Naive B cell (primary cell): ENCODE data around the gene MRTFB. TPM values are rescaled to one million over a fixed set of nuclear protein-coding genes. Genes with fewer than 3 reads are reported as not detected.
A peak's percentile ranks its signal among the peaks of the same experiment; 100 is the strongest.
"Not testable (repeated sequence)": the region's sequence is repeated elsewhere in the genome, so short reads cannot be mapped to it uniquely, and the experiment has no call there.

ENCODE experiments used
- ATAC-seq, 2 donors: fragments of 150-1000 bp; cut with Tn5 transposase; 2 replicates each; pipeline ENCODE4 v1.10.0; 2021; ENCODE audit warnings: low read depth in 2 of 2, mild to moderate bottlenecking in 2 of 2, moderate library complexity in 2 of 2
- DNase-seq: peaks from one replicate; pipeline ENCODE4 v3.0.0; 2022
- H3K27ac Mint-ChIP-seq, 6 donors: one replicate each; pipeline ENCODE4 v1.8.0; 2020 to 2022; ENCODE audit warnings: mild to moderate bottlenecking in 6 of 6, mixed read lengths in 6 of 6, moderate library complexity in 5 of 6, inconsistent platforms in 2 of 6
- H3K27me3 Mint-ChIP-seq, 3 donors: one replicate each; pipeline ENCODE4 v1.8.0; 2021 to 2022; ENCODE audit warnings: mixed read lengths in 3 of 3, mild to moderate bottlenecking in 1 of 3
- H3K36me3 Mint-ChIP-seq, 2 donors: one replicate each; pipeline ENCODE4 v1.8.0; 2020 to 2022; ENCODE audit warnings: mixed read lengths in 2 of 2, inconsistent platforms in 1 of 2, mild to moderate bottlenecking in 1 of 2
- H3K4me1 Mint-ChIP-seq, 3 donors: one replicate each; pipeline ENCODE4 v1.8.0; 2020 to 2022; ENCODE audit warnings: mixed read lengths in 3 of 3, inconsistent platforms in 1 of 3, mild to moderate bottlenecking in 1 of 3, moderate library complexity in 1 of 3
- H3K4me3 Mint-ChIP-seq, 8 donors: one replicate each; pipeline ENCODE4 v1.8.0; 2020 to 2022; ENCODE audit warnings: mild to moderate bottlenecking in 8 of 8, mixed read lengths in 8 of 8, moderate library complexity in 8 of 8, inconsistent platforms in 2 of 8
- H3K9me3 Mint-ChIP-seq, 7 donors: one replicate each; pipeline ENCODE4 v1.8.0; 2020 to 2022; ENCODE audit warnings: mixed read lengths in 7 of 7, mild to moderate bottlenecking in 5 of 7, inconsistent platforms in 2 of 7, moderate library complexity in 1 of 7
- polyA plus RNA-seq, 6 donors: library from polyadenylated mRNA; unstranded; fragments of 300-500 nt; fragmentation: Illumina TruSeq; gene quantifications; one replicate each; pipeline ENCODE4 v1.2.3, GENCODE V29; 2021; ENCODE audit warnings: low read depth in 6 of 6

MRTFB gene
- polyA plus RNA-seq, 6 donors from 2014 or later = 0.45 to 10.6 (median 8.2) TPM

DNA sequence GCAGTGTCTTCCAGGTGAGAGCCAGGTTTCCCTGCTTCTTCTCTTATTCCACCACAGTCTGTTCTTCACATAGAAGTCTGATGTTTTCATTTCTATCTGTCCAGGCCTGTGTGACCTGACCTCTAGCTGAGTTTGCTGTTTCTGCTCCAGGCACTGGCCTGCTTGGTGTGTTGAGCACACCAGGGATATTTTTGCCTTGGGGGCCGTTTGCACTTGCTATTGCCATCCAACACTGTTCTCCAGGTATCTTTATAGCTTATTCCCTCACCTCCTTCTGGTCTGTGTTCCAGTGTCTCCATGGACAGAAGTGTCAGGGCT lies 41.4 kb downstream of the MRTFB start:
- Mint-ChIP-seq H3K36me3 (no peaks in the 10 kb centered on the region), H3K27ac (no peak overlapping the region), H3K4me3 (no peak overlapping the region), H3K4me1 (peaks cover 8 to 24% (median 11%) of the 10 kb centered on the region in 3 donors), H3K9me3 (no peaks in the 10 kb centered on the region), H3K27me3 (no peaks in the 10 kb centered on the region)
- no peak for ATAC-seq
- DNase-seq = no peak

- Mint-ChIP-seq H3K9me3 (no peaks in the 10 kb centered on the region), H3K4me3 (no peak overlapping the region), H3K27ac (peak overlapping the region in 3 of 6 donors; percentile 1 to 85 (median 2)), H3K36me3 (no peaks in the 10 kb centered on the region), H3K4me1 (peaks cover 1 to 18% (median 5%) of the 10 kb centered on the region in 3 donors), H3K27me3 (no peaks in the 10 kb centered on the region)
- DNase-seq (no peak), ATAC-seq (no peak)
Measured at GRCh38 chr16:14113344-14113743, 42.2 kb downstream of the MRTFB start.

- Mint-ChIP-seq H3K27me3 (no peaks in the 10 kb centered on the region), H3K4me3 (no peak overlapping the region)
- ATAC-seq = no peak
Measured at GRCh38 chr16:14117051-14117450, 45.9 kb downstream of the MRTFB start.

GRCh38 chr16:14119799-14120198 lies 48.7 kb downstream of the MRTFB start:
- Mint-ChIP-seq H3K4me1 (peaks cover 19 to 34% (median 30%) of the 10 kb centered on the region in 3 donors), H3K9me3 (peaks cover 0 to 16% (median 4%) of the 10 kb centered on the region in 7 donors), H3K27ac (peak overlapping the region in 3 of 6 donors; percentile 22 to 47 (median 30)), H3K36me3 (peaks cover 0 to 6% of the 10 kb centered on the region in 2 donors), H3K4me3 (no peak overlapping the region), H3K27me3 (no peaks in the 10 kb centered on the region)
- DNase-seq (no peak), ATAC-seq (no peak)

More at GRCh38 chr16:14117051-14117450, 45.9 kb downstream of the MRTFB start:
- H3K9me3 Mint-ChIP-seq = peaks cover 0 to 12% (median 4%) of the 10 kb centered on the region in 7 donors
- H3K36me3 Mint-ChIP-seq = peaks cover 0 to 6% of the 10 kb centered on the region in 2 donors
- H3K4me1 Mint-ChIP-seq = peaks cover 15 to 21% (median 16%) of the 10 kb centered on the region in 3 donors
- DNase-seq = no peak
- H3K27ac Mint-ChIP-seq = no peak overlapping the region

- Mint-ChIP-seq H3K27me3 (no peaks in the 10 kb centered on the region), H3K27ac (peak overlapping the region in 2 of 6 donors; percentile 22 to 95), H3K9me3 (peaks cover 0 to 16% (median 4%) of the 10 kb centered on the region in 7 donors), H3K36me3 (peaks cover 0 to 6% of the 10 kb centered on the region in 2 donors), H3K4me3 (no peak overlapping the region), H3K4me1 (peaks cover 22 to 36% (median 34%) of the 10 kb centered on the region in 3 donors)
- DNase-seq (no peak), ATAC-seq (no peak)
Measured at GRCh38 chr16:14120335-14120734, 49.2 kb downstream of the MRTFB start.

GRCh38 chr16:14121142-14121541 lies 50.0 kb downstream of the MRTFB start:
- Mint-ChIP-seq H3K9me3 (peaks cover 0 to 16% (median 4%) of the 10 kb centered on the region in 7 donors), H3K36me3 (peaks cover 0 to 6% of the 10 kb centered on the region in 2 donors), H3K4me3 (peak overlapping the region in 2 of 8 donors; percentile 30 to 42), H3K27ac (no peak overlapping the region), H3K4me1 (peaks cover 19 to 37% (median 36%) of the 10 kb centered on the region in 3 donors), H3K27me3 (no peaks in the 10 kb centered on the region)
- DNase-seq (no peak), ATAC-seq (no peak)

- H3K4me3 Mint-ChIP-seq = peak overlapping the region in 1 of 8 donors; percentile 7
- peaks cover 0 to 6% of the 10 kb centered on the region in 2 donors for H3K36me3 Mint-ChIP-seq
- no peak for DNase-seq
- H3K4me1 Mint-ChIP-seq = peaks cover 18 to 37% (median 36%) of the 10 kb centered on the region in 3 donors
- H3K27ac Mint-ChIP-seq = peak overlapping the region in 2 of 6 donors; percentile 70 to 87
- H3K9me3 Mint-ChIP-seq = peaks cover 0 to 16% (median 4%) of the 10 kb centered on the region in 7 donors
- no peak for ATAC-seq
- H3K27me3 Mint-ChIP-seq = no peaks in the 10 kb centered on the region
Measured at GRCh38 chr16:14121872-14122271, 50.8 kb downstream of the MRTFB start.

GRCh38 chr16:14122430-14122829 lies 51.3 kb downstream of the MRTFB start:
- H3K4me1 Mint-ChIP-seq = peaks cover 18 to 37% (median 36%) of the 10 kb centered on the region in 3 donors
- H3K27me3 Mint-ChIP-seq, H3K4me3 Mint-ChIP-seq, ATAC-seq, H3K36me3 Mint-ChIP-seq, DNase-seq: not testable (repeated sequence)
- peak overlapping the region in 2 of 6 donors; percentile 19 to 39 for H3K27ac Mint-ChIP-seq
- peaks cover 0 to 16% (median 4%) of the 10 kb centered on the region in 7 donors for H3K9me3 Mint-ChIP-seq

DNA sequence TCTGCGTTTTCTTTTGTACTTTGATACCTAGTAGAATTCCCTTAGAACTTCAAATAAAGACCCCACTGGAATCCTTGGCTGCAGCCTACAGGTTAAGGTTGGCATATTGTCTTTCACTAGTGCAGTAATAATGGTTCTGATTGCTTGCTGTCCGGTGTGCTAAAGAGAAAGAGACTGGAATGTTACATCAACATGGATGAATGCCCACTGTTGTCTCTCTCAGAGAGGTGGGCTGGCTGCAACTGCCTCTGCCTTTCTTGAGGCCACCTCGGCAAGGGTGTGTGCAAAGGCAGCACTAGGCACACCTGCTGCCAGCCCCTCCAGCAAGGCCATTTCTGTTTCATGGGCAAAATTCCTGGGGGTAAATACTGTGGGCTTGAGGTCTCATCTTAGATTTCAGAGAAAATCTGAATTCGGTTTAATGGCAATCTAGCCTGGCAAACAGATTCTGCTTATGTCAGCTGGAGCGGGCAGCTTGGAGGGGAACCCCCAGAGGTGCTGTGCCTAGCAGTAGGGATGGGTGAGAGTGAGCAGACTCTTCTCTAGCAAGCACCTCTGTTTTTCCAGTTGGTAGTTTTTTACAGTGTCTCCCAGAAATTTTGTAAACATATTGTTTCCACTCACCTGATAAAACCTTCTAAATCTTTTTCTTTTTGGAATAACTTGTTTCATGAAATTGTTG lies 54.0 kb downstream of the MRTFB start:
- H3K9me3 Mint-ChIP-seq = peaks cover 0 to 8% (median 0%) of the 10 kb centered on the region in 7 donors
- ATAC-seq (no peak), DNase-seq (no peak)
- H3K36me3 Mint-ChIP-seq = peaks cover 0 to 8% of the 10 kb centered on the region in 2 donors
- H3K27ac Mint-ChIP-seq = no peak overlapping the region
- no peaks in the 10 kb centered on the region for H3K27me3 Mint-ChIP-seq
- H3K4me1 Mint-ChIP-seq = peaks cover 18 to 35% (median 34%) of the 10 kb centered on the region in 3 donors
- H3K4me3 Mint-ChIP-seq = no peak overlapping the region

DNA sequence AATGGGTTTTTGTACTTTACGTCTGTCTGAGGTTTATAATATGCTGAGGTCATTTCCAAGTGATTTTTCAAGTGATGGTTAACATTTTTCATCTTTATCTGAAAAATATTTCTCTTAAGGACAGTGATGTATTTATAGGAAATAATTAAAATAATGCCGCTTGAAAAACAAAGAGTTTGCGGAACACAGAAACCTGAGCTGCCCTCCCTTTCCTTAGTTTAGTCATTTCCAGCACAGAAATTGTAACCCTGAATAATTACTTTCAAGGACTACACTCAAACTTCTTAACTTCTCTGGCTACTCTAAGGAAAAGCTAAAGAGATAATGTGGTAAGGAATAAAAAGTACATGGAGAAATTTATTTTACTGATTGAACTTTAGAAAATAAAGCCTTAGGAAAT lies 54.6 kb downstream of the MRTFB start:
- DNase-seq = no peak
- Mint-ChIP-seq H3K4me3 (no peak overlapping the region), H3K36me3 (peaks cover 0 to 14% of the 10 kb centered on the region in 2 donors), H3K27ac (no peak overlapping the region), H3K4me1 (peaks cover 14 to 29% (median 28%) of the 10 kb centered on the region in 3 donors), H3K9me3 (peaks cover 0 to 7% (median 0%) of the 10 kb centered on the region in 7 donors), H3K27me3 (no peaks in the 10 kb centered on the region)
- ATAC-seq = no peak

GRCh38 chr16:14128097-14128496 lies 57.0 kb downstream of the MRTFB start:
- Mint-ChIP-seq H3K27me3 (no peaks in the 10 kb centered on the region), H3K4me1 (peaks cover 8 to 20% (median 14%) of the 10 kb centered on the region in 3 donors)

DNA sequence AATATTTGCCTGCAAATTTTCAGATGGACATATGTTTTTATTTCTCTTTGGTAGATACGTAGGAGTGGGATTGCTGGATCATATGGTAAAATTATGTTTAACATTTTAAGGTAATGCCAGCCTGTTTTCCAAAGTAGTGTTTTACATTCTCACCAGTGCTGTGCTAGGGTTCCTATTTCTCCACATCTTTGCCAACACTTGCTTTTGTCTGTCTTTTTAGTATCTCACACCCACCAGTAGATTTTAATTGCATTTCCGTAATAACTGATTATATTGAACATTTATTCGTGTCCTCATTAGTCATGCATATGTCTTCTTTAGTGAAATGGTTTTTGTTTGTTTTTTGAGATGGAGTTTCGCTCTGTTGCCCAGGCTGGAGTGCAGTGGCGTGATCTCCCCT lies 58.4 kb downstream of the MRTFB start:
- Mint-ChIP-seq H3K4me3 (no peak overlapping the region), H3K27me3 (no peaks in the 10 kb centered on the region), H3K4me1 (peaks cover 3 to 9% (median 4%) of the 10 kb centered on the region in 3 donors), H3K27ac (no peak overlapping the region), H3K36me3 (peaks cover 3 to 17% of the 10 kb centered on the region in 2 donors), H3K9me3 (peaks cover 0 to 4% (median 0%) of the 10 kb centered on the region in 7 donors)
- ATAC-seq (no peak), DNase-seq (no peak)

More at GRCh38 chr16:14128097-14128496, 57.0 kb downstream of the MRTFB start:
- Mint-ChIP-seq H3K9me3 (peaks cover 0 to 4% (median 0%) of the 10 kb centered on the region in 7 donors), H3K4me3 (no peak overlapping the region), H3K36me3 (peaks cover 0 to 17% of the 10 kb centered on the region in 2 donors), H3K27ac (no peak overlapping the region)
- no peak for ATAC-seq
- DNase-seq = no peak

DNA sequence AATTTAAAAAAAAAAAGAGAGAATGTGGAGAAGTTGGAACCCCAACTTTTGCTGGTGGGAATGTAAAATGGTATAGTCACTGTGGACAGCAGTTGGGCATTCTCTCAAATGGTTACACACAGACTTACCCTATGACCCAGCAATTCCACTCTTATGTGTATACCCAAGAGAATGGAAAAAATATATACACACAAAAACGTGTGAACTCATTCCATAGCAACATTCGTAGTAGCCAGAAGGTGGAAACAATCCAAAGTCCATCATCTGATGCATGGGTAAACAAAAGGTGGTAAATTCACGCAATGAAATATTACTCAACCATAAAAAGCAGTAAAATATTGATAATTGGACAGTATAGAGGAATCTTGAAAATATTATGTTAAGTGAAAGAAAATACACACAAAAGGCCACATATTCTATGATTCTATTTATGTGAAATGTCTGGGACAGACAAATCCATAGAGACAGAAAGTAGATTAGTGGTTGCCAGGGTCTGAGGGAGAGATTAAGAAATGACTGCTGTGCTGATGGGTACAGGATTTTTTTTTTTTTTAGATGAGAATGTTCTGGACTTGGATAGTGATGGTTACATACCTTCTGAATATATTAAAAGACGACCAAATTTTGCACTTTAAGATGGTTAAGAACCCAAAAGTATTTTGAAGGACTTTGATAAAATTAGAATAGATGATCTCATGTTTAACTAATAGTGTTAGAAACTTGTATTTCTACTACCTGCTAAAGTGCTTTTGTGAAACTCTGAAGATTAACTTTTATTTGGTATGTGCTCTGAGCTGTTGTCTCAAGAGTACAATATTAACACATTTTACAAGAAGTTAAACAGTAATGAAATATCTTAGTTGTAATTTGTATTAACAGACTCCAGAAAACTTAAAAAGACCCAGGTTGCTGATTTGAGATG lies 60.9 kb downstream of the MRTFB start:
- DNase-seq (no peak), ATAC-seq (no peak)
- H3K27ac Mint-ChIP-seq = no peak overlapping the region
- H3K27me3 Mint-ChIP-seq = no peaks in the 10 kb centered on the region
- H3K4me1 Mint-ChIP-seq = no peaks in the 10 kb centered on the region
- no peak overlapping the region for H3K4me3 Mint-ChIP-seq
- peaks cover 12 to 17% of the 10 kb centered on the region in 2 donors for H3K36me3 Mint-ChIP-seq
- peaks cover 0 to 4% (median 0%) of the 10 kb centered on the region in 7 donors for H3K9me3 Mint-ChIP-seq
